IMR-90 (cell line): Measurements from ENCODE around the gene LUC7L2. TPM values are rescaled to one million over a fixed set of nuclear protein-coding genes. Genes with fewer than 3 reads are reported as not detected.

Experiments
- ATAC-seq: fragments of 200-7000 bp; cut with Tn5 transposase; 2 replicates; pipeline ENCODE4 v1.9.1; 2020; ENCODE audit warnings: low read depth, mild to moderate bottlenecking, moderate library complexity
- BruUV-seq: library from RNA; stranded (reverse); fragments of 400-500 nt; replicated peaks from 2 replicates; lab custom pipeline; 2021; lab: Mats Ljungman, UMichigan
- CTCF ChIA-PET: fragments of 300-600 bp; formaldehyde crosslinking; extraction: SDS; loops from one replicate; lab custom pipeline; 2021; ENCODE audit warnings: antibody characterized with exemption; lab: Yijun Ruan, JAX
- POLR2A ChIA-PET: fragments of 300-600 bp; sonication (Branson Sonifier 250); formaldehyde crosslinking; loops from one replicate; lab custom pipeline; 2022; ENCODE audit warnings: antibody characterized with exemption; ENCODE audit not compliant: unreplicated experiment; lab: Charles Lee
- DNase-seq: peaks from one replicate; pipeline ENCODE4 v3.0.0; 2013
- H2AFZ ChIP-seq: replicated peaks from 2 replicates; pipeline ENCODE3; 2013; ENCODE audit warnings: low read length, mild to moderate bottlenecking; ENCODE audit not compliant: poor library complexity
- H2AK5ac ChIP-seq: 2 replicates; pipeline ENCODE4 v1.6.1; 2013; ENCODE audit warnings: low read depth, low read length, inconsistent platforms
- H2AK9ac ChIP-seq: replicated peaks from 2 replicates; pipeline ENCODE3; 2013; ENCODE audit warnings: mild to moderate bottlenecking, low read depth, low read length, moderate library complexity; ENCODE audit not compliant: poor library complexity
- H2BK120ac ChIP-seq: 2 replicates; pipeline ENCODE4 v1.6.1; 2013; ENCODE audit warnings: low read depth, low read length, inconsistent platforms
- H2BK15ac ChIP-seq: 3 replicates; pipeline ENCODE4 v1.6.1; 2013; ENCODE audit warnings: low read depth, low read length, inconsistent platforms
- H2BK20ac ChIP-seq: 2 replicates; pipeline ENCODE4 v1.6.1; 2013; ENCODE audit warnings: low read depth, mild to moderate bottlenecking, inconsistent platforms, low read length, moderate library complexity
- H2BK5ac ChIP-seq: 2 replicates; pipeline ENCODE4 v1.6.1; 2013; ENCODE audit warnings: mild to moderate bottlenecking, low read depth, low read length, inconsistent platforms; ENCODE audit not compliant: poor library complexity, severe bottlenecking
- H3K14ac ChIP-seq: replicated peaks from 2 replicates; pipeline ENCODE4 v1.6.1; 2013; ENCODE audit warnings: low read depth, low read length, inconsistent platforms
- H3K18ac ChIP-seq: 2 replicates; pipeline ENCODE4 v1.6.1; 2013; ENCODE audit warnings: low read depth, low read length, control low read depth
- H3K23ac ChIP-seq: 2 replicates; pipeline ENCODE4 v1.6.1; 2013; ENCODE audit warnings: low read depth, low read length, inconsistent platforms
- H3K27ac ChIP-seq: 2 replicates; pipeline ENCODE4 v1.5.1; 2013; ENCODE audit warnings: mild to moderate bottlenecking, control low read depth, low read length; ENCODE audit not compliant: insufficient read depth
- H3K27me3 ChIP-seq: 2 replicates; pipeline ENCODE4 v1.6.1; 2013; ENCODE audit warnings: low read length; ENCODE audit not compliant: control insufficient read depth, insufficient read depth
- H3K36me3 ChIP-seq: 2 replicates; pipeline ENCODE4 v1.6.1; 2013; ENCODE audit warnings: low read length, mixed read lengths; ENCODE audit not compliant: control insufficient read depth, insufficient read depth
- H3K4ac ChIP-seq: 2 replicates; pipeline ENCODE4 v1.6.1; 2013; ENCODE audit warnings: low read depth, low read length, inconsistent platforms
- H3K4me1 ChIP-seq: 2 replicates; pipeline ENCODE4 v1.6.1; 2013; ENCODE audit warnings: low read length, mixed read lengths; ENCODE audit not compliant: control insufficient read depth, insufficient read depth
- H3K4me2 ChIP-seq: 2 replicates; pipeline ENCODE4 v1.6.1; 2013; ENCODE audit warnings: low read depth, mild to moderate bottlenecking, control low read depth, low read length, moderate library complexity
- H3K4me3 ChIP-seq: 2 replicates; pipeline ENCODE4 v1.5.1; 2013; ENCODE audit warnings: low read depth, mild to moderate bottlenecking, control low read depth, low read length, moderate library complexity; ENCODE audit not compliant: insufficient read depth
- H3K56ac ChIP-seq: 2 replicates; pipeline ENCODE4 v1.6.1; 2013; ENCODE audit warnings: low read length, inconsistent platforms; ENCODE audit not compliant: insufficient read depth; ENCODE audit errors: extremely low read depth
- H3K79me1 ChIP-seq, 2 experiments: 2 replicates each; pipeline ENCODE4 v1.6.1; 2013; ENCODE audit warnings: low read length in 2 of 2, inconsistent platforms in 1 of 2, low read depth in 1 of 2
- H3K9ac ChIP-seq: 2 replicates; pipeline ENCODE4 v1.6.1; 2013; ENCODE audit warnings: low read depth, low read length, control low read depth
- H3K9me1 ChIP-seq: 2 replicates; pipeline ENCODE4 v1.6.1; 2013; ENCODE audit warnings: low read length, inconsistent platforms; ENCODE audit not compliant: insufficient read depth
- H3K9me3 ChIP-seq: 2 replicates; pipeline ENCODE4 v1.6.1; 2013; ENCODE audit warnings: low read length; ENCODE audit not compliant: control insufficient read depth, insufficient read depth
- H4K20me1 ChIP-seq: 2 replicates; pipeline ENCODE4 v1.6.1; 2013; ENCODE audit warnings: low read length, inconsistent platforms; ENCODE audit not compliant: insufficient read depth
- H4K5ac ChIP-seq: 2 replicates; pipeline ENCODE4 v1.6.1; 2013; ENCODE audit warnings: mild to moderate bottlenecking, low read depth, low read length, control low read depth
- H4K8ac ChIP-seq, 2 experiments: 2 replicates each; pipeline ENCODE4 v1.6.1; 2013; ENCODE audit warnings: low read depth in 2 of 2, low read length in 2 of 2, control low read depth in 1 of 2, inconsistent platforms in 1 of 2
- H4K91ac ChIP-seq: 2 replicates; pipeline ENCODE4 v1.6.1; 2013; ENCODE audit warnings: low read depth, low read length, inconsistent platforms; ENCODE audit not compliant: insufficient read depth
- CEBPB ChIP-seq: IDR thresholded peaks from 2 replicates; pipeline ENCODE4 v1.6.1; 2012; ENCODE audit warnings: low read depth, low read length, improper control_type of control experiment
- CHD1 ChIP-seq: IDR thresholded peaks from 2 replicates; pipeline ENCODE4 v1.6.1; 2012; ENCODE audit warnings: low read depth, low read length, improper control_type of control experiment
- CTCF ChIP-seq: conservative IDR thresholded peaks from 2 replicates; pipeline ENCODE4 v1.5.1; 2012; ENCODE audit warnings: mild to moderate bottlenecking, low read depth, low read length, improper control_type of control experiment
- ELK1 ChIP-seq: fragments of 150-350 bp; IDR thresholded peaks from 2 replicates; pipeline ENCODE4 v1.6.1; 2016; ENCODE audit warnings: low read depth, mild to moderate bottlenecking, low read length, moderate library complexity, borderline replicate concordance
- FOS ChIP-seq: fragments of 150-350 bp; IDR thresholded peaks from 2 replicates; pipeline ENCODE4 v1.6.1; 2016; ENCODE audit warnings: low read depth, low read length
- MAZ ChIP-seq: IDR thresholded peaks from 2 replicates; pipeline ENCODE4 v1.6.1; 2012; ENCODE audit warnings: low read depth, mild to moderate bottlenecking, low read length, improper control_type of control experiment, moderate library complexity, borderline replicate concordance
- MXI1 ChIP-seq: IDR thresholded peaks from 2 replicates; pipeline ENCODE4 v1.6.1; 2012; ENCODE audit warnings: low read depth, mild to moderate bottlenecking, low read length, moderate library complexity, borderline replicate concordance
- NFE2L2 ChIP-seq: fragments of 150-350 bp; IDR thresholded peaks from 2 replicates; pipeline ENCODE4 v1.6.1; 2016; ENCODE audit warnings: low read depth, mild to moderate bottlenecking, low read length
- POLR2A ChIP-seq: IDR thresholded peaks from 2 replicates; pipeline ENCODE4 v1.6.1; 2012; ENCODE audit warnings: mild to moderate bottlenecking, low read depth, low read length
- RCOR1 ChIP-seq: IDR thresholded peaks from 2 replicates; pipeline ENCODE4 v1.6.1; 2012; ENCODE audit warnings: mild to moderate bottlenecking, low read length, improper control_type of control experiment; ENCODE audit not compliant: insufficient replicate concordance
- RFX5 ChIP-seq: IDR thresholded peaks from 2 replicates; pipeline ENCODE4 v1.8.0; 2012; ENCODE audit warnings: low read depth, mild to moderate bottlenecking, low read length, moderate library complexity
- SMC3 ChIP-seq: fragments of 150-350 bp; IDR thresholded peaks from 2 replicates; pipeline ENCODE4 v1.6.1; 2016; ENCODE audit warnings: low read depth, mild to moderate bottlenecking, antibody characterized with exemption, low read length, moderate library complexity
- USF2 ChIP-seq: fragments of 150-350 bp; IDR thresholded peaks from 2 replicates; pipeline ENCODE4 v1.6.1; 2017; ENCODE audit warnings: mild to moderate bottlenecking, antibody characterized with exemption, low read length, low read depth
- WGBS, 2 experiments: methylation state at CpG; one replicate each; pipeline versions ENCODE4 v1.1.5 to v1.1.7; 2013; ENCODE audit warnings: missing lambda C conversion rate in 2 of 2; ENCODE audit not compliant: insufficient read length in 1 of 2; ENCODE audit errors: extremely low coverage in 2 of 2; 5-methylcytosine and 5-hydroxymethylcytosine counted together
- dilution Hi-C: fragments of 300-500 bp; cut with HindIII; formaldehyde crosslinking; loops from one replicate; pipeline ENCODE4 v1.14.3; 2018; ENCODE audit warnings: low sequenced_read_pairs; ENCODE audit not compliant: unreplicated experiment
- in situ Hi-C: fragments of 300-500 bp; cut with MboI; formaldehyde crosslinking; loops from 3 replicates; pipeline ENCODE4 v1.14.3; 2019; ENCODE audit warnings: low sequenced_read_pairs, inconsistent platforms, mixed read lengths
- intact Hi-C: fragments of 100-400 bp; cut with micrococcal nuclease; formaldehyde crosslinking; loops from 2 replicates; pipeline ENCODE4 v1.10.0; 2022
- polyA plus RNA-seq, 3 experiments: library from polyadenylated mRNA; depleted of rRNA; stranded (reverse); fragments of >200 nt; gene quantifications; 2 replicates each; pipeline ENCODE4 v1.2.3, GENCODE V29; 2012; ENCODE audit warnings: low replicate concordance in 1 of 3
- total RNA-seq: library from RNA; depleted of rRNA; stranded (reverse); fragments of >200 nt; gene quantifications from 2 replicates; pipeline ENCODE4 v1.2.3, GENCODE V29; 2012

Gene LUC7L2
- total and polyA plus RNA-seq, 2 of the 4 experiments (the other 2 are of a cell fraction), result 14.9 to 31.8 TPM

- Histone ChIP-seq H3K23ac (peak overlapping the region; percentile 95), H3K27me3 (no peaks in the 10 kb centered on the region), H2BK15ac (no peak overlapping the region), H4K5ac (peak overlapping the region; percentile 0; the same call in 1 of the 2 replicates), H3K56ac (peak overlapping the region; percentile 95), H3K79me1 (peaks cover 0 to 27% of the 10 kb centered on the region in 2 experiments; a peak in 3 of 4 replicates), H3K9me3 (no peaks in the 10 kb centered on the region), H2BK5ac (peak overlapping the region; percentile 86), H2AK9ac (peak overlapping the region; percentile 95), H3K18ac (0 out of 2 replicates have a peak overlapping the region, but pooled peaks have one; percentile 1), H2BK20ac (no peak overlapping the region), H4K91ac (peak overlapping the region; percentile 99; the same call in 1 of the 2 replicates), H3K27ac (peak overlapping the region; percentile 96), H2AK5ac (peak overlapping the region; percentile 99), H2BK120ac (peak overlapping the region; percentile 7; the same call in 1 of the 2 replicates), H3K9me1 (peaks cover 5% of the 10 kb centered on the region; the same call in 1 of the 2 replicates), H3K4me1 (no peaks in the 10 kb centered on the region; the same call in 1 of the 2 replicates), H2AFZ (peak overlapping the region; percentile 97), H3K9ac (peak overlapping the region; percentile 96), H3K4ac (peak overlapping the region; percentile 96), H4K8ac (peak overlapping the region; percentile 92 to 98; a peak in 2 of 4 replicates), H3K14ac (peak overlapping the region; percentile 77), H3K36me3 (peaks cover 2% of the 10 kb centered on the region), H4K20me1 (peaks cover 48% of the 10 kb centered on the region), H3K4me3 (peak overlapping the region; percentile 56), H3K4me2 (peak overlapping the region; percentile 84)
- no CpG with 5 or more reads among the region's 47 CpGs for WGBS, 2 experiments
- intact Hi-C loops, result loop anchor here (5.0 kb wide), 2 partner anchors 37 to 52 kb away; no protein-coding TSS in a partner anchor
- ChIA-PET CTCF (no interaction called here), POLR2A (no interaction called here)
- ATAC-seq, result peak; percentile 77
- in situ Hi-C loops, result no loop called here
- TF ChIP-seq USF2 (peak; percentile 54; the same call in 1 of the 2 replicates), CHD1 (no peak; the same call in 1 of the 2 replicates), CEBPB (no peak), ELK1 (no peak), SMC3 (no peak), NFE2L2 (no peak), MAZ (peak; percentile 62; the same call in 1 of the 2 replicates), RCOR1 (no peak), RFX5 (no peak), CTCF (no peak), FOS (peak; percentile 54; the same call in 1 of the 2 replicates), MXI1 (peak; percentile 64; the same call in 1 of the 2 replicates), POLR2A (no peak; the same call in none of the 2 replicates)
- dilution Hi-C loops, result no loop called here
- TSS peak; percentile 14 for BruUV-seq
- peak; percentile 89 for DNase-seq
Observed at GRCh38 chr7:139360210-139360947, 685 bp downstream of the LUC7L2 start.
